H1 (cell line): ENCODE results near the gene IL18R1. TPM values are rescaled to one million over a fixed set of nuclear protein-coding genes. Genes with fewer than 3 reads are reported as not detected.

Experiments
- CTCF ChIA-PET: fragments of 300-600 bp; sonication (Branson Sonifier 250); formaldehyde crosslinking; loops from one replicate; lab custom pipeline; 2021; ENCODE audit not compliant: partially characterized antibody; lab: Charles Lee
- POLR2A ChIA-PET: fragments of 300-600 bp; sonication (Branson Sonifier 250); formaldehyde crosslinking; loops from one replicate; lab custom pipeline; 2021; ENCODE audit warnings: inconsistent platforms; ENCODE audit not compliant: partially characterized antibody; lab: Charles Lee
- DNase-seq, 2 experiments: peaks; one replicate each; pipeline versions ENCODE4 v3.0.0 to v3.0.0-alpha.2; 2010 to 2022; ENCODE audit warnings: low spot score in 2 of 2, low read depth in 1 of 2, mixed read lengths in 1 of 2
- FAIRE-seq: peaks from 2 replicates; lab custom pipeline; 2011; peaks lifted over from hg19 to GRCh38; lab: Jason Lieb, UNC
- H2AFZ ChIP-seq: 2 replicates; pipeline ENCODE4 v1.8.1; 2012; ENCODE audit warnings: low read length, inconsistent platforms
- H2AK5ac ChIP-seq: 2 replicates; pipeline ENCODE4 v1.6.1; 2013; ENCODE audit warnings: low read depth, low read length
- H2BK120ac ChIP-seq: replicated peaks from 2 replicates; pipeline ENCODE3; 2013; ENCODE audit warnings: low read depth, low read length, inconsistent platforms
- H2BK12ac ChIP-seq: 2 replicates; pipeline ENCODE4 v1.6.1; 2013; ENCODE audit warnings: low read depth, low read length
- H2BK15ac ChIP-seq: 2 replicates; pipeline ENCODE4 v1.6.1; 2013; ENCODE audit warnings: low read length
- H2BK20ac ChIP-seq: 2 replicates; pipeline ENCODE4 v1.6.1; 2013; ENCODE audit warnings: low read length
- H2BK5ac ChIP-seq: 2 replicates; pipeline ENCODE4 v1.6.1; 2013; ENCODE audit warnings: low read depth, low read length
- H3K14ac ChIP-seq: 2 replicates; pipeline ENCODE4 v1.6.1; 2013; ENCODE audit warnings: inconsistent platforms; ENCODE audit not compliant: insufficient read length
- H3K18ac ChIP-seq: 2 replicates; pipeline ENCODE4 v1.6.1; 2013; ENCODE audit warnings: low read length; ENCODE audit errors: extremely low read depth
- H3K23ac ChIP-seq: 2 replicates; pipeline ENCODE4 v1.6.1; 2013; ENCODE audit warnings: inconsistent platforms; ENCODE audit not compliant: insufficient read length
- H3K23me2 ChIP-seq: 2 replicates; pipeline ENCODE4 v1.6.1; 2013; ENCODE audit warnings: low read depth, low read length
- H3K27ac ChIP-seq: 2 replicates; pipeline ENCODE4 v1.6.1; 2011; ENCODE audit warnings: low read depth, low read length, inconsistent platforms
- H3K27me3 ChIP-seq, 4 experiments: replicated peaks in 1 of 4; 1 replicate in 1 of 4; 2 replicates in 3 of 4; pipeline versions ENCODE4 v1.6.1 to v1.8.1; 2011 to 2013; ENCODE audit warnings: low read length in 3 of 4, mild to moderate bottlenecking in 3 of 4, inconsistent platforms in 2 of 4, mixed read lengths in 2 of 4, moderate library complexity in 1 of 4; ENCODE audit not compliant: control insufficient read depth in 3 of 4, insufficient read depth in 3 of 4; ENCODE audit errors: extremely low read depth in 1 of 4
- H3K36me3 ChIP-seq, 4 experiments: 2 replicates each; pipeline versions ENCODE4 v1.6.1 to v1.8.1; 2011 to 2013; ENCODE audit warnings: mild to moderate bottlenecking in 4 of 4, low read length in 3 of 4, moderate library complexity in 2 of 4, control low read depth in 1 of 4, inconsistent platforms in 1 of 4; ENCODE audit not compliant: insufficient read depth in 4 of 4, control insufficient read depth in 2 of 4
- H3K4ac ChIP-seq: replicated peaks from 2 replicates; pipeline ENCODE3; 2013; ENCODE audit warnings: low read length, low read depth, mixed read lengths, inconsistent platforms; ENCODE audit not compliant: insufficient read length
- H3K4me1 ChIP-seq, 4 experiments: replicated peaks in 1 of 4; 1 replicate in 1 of 4; 2 replicates in 3 of 4; pipeline versions ENCODE4 v1.6.1 to v1.8.1; 2011 to 2013; ENCODE audit warnings: low read length in 3 of 4, inconsistent platforms in 2 of 4, mixed read lengths in 1 of 4; ENCODE audit not compliant: insufficient read depth in 4 of 4, control insufficient read depth in 3 of 4
- H3K4me2 ChIP-seq, 2 experiments: 2 replicates each; pipeline versions ENCODE4 v1.6.1 to v1.8.1; 2011 to 2013; ENCODE audit warnings: low read depth in 2 of 2, low read length in 2 of 2, control low read depth in 1 of 2, inconsistent platforms in 1 of 2, mild to moderate bottlenecking in 1 of 2; ENCODE audit not compliant: insufficient read depth in 1 of 2
- H3K4me3 ChIP-seq, 4 experiments: fragments of 200-600, 300-600 bp in 1 of 4; sonication (generic), shearing (Covaris generic), sonication (Bioruptor Twin) in 1 of 4; 2 replicates each; pipeline versions ENCODE4 v1.5.1 to v1.8.1; 2011 to 2016; ENCODE audit warnings: low read length in 4 of 4, low read depth in 3 of 4, control low read depth in 2 of 4, inconsistent platforms in 2 of 4, mild to moderate bottlenecking in 2 of 4, mixed read lengths in 1 of 4, moderate library complexity in 1 of 4; ENCODE audit not compliant: insufficient read depth in 2 of 4; ENCODE audit errors: extremely low read depth in 1 of 4
- H3K56ac ChIP-seq: replicated peaks from 2 replicates; pipeline ENCODE3; 2013; ENCODE audit warnings: low read depth, mild to moderate bottlenecking, mixed read lengths, low read length, inconsistent platforms; ENCODE audit not compliant: insufficient read length
- H3K79me1 ChIP-seq: 2 replicates; pipeline ENCODE4 v1.6.1; 2013; ENCODE audit warnings: low read depth, low read length, control low read depth
- H3K79me2 ChIP-seq, 2 experiments: 2 replicates each; pipeline versions ENCODE4 v1.6.1 to v1.8.1; 2012 to 2013; ENCODE audit warnings: low read length in 2 of 2, mild to moderate bottlenecking in 2 of 2, inconsistent platforms in 1 of 2; ENCODE audit not compliant: insufficient read depth in 2 of 2, control insufficient read depth in 1 of 2
- H3K9ac ChIP-seq, 4 experiments: replicated peaks in 1 of 4; 1 replicate in 1 of 4; 2 replicates in 3 of 4; pipeline versions ENCODE4 v1.6.1 to v1.8.1; 2011 to 2013; ENCODE audit warnings: low read depth in 3 of 4, low read length in 3 of 4, control low read depth in 2 of 4, mild to moderate bottlenecking in 2 of 4, moderate library complexity in 2 of 4, inconsistent platforms in 1 of 4; ENCODE audit errors: extremely low read depth in 1 of 4
- H3K9me3 ChIP-seq, 2 experiments: 2 replicates each; pipeline versions ENCODE4 v1.6.1 to v1.8.1; 2012 to 2013; ENCODE audit warnings: mild to moderate bottlenecking in 2 of 2, moderate library complexity in 2 of 2, control low read depth in 1 of 2, inconsistent platforms in 1 of 2, low read depth in 1 of 2, low read length in 1 of 2, mixed read lengths in 1 of 2; ENCODE audit not compliant: insufficient read depth in 2 of 2
- H4K20me1 ChIP-seq, 2 experiments: replicated peaks in 1 of 2; 2 replicates each; pipeline versions ENCODE3 to v1.8.1; 2011 to 2013; ENCODE audit warnings: inconsistent platforms in 2 of 2, low read length in 2 of 2, mild to moderate bottlenecking in 1 of 2; ENCODE audit not compliant: insufficient read depth in 2 of 2, control insufficient read depth in 1 of 2
- H4K5ac ChIP-seq: 2 replicates; pipeline ENCODE4 v1.6.1; 2013; ENCODE audit warnings: low read length, low read depth, mixed read lengths, inconsistent platforms; ENCODE audit not compliant: insufficient read length
- H4K8ac ChIP-seq: 2 replicates; pipeline ENCODE4 v1.8.0; 2013; ENCODE audit warnings: mild to moderate bottlenecking, moderate library complexity, low read length, inconsistent platforms; ENCODE audit not compliant: insufficient read depth; ENCODE audit errors: extremely low read depth
- H4K91ac ChIP-seq: replicated peaks from 2 replicates; pipeline ENCODE3; 2013; ENCODE audit warnings: low read length, mixed read lengths, inconsistent platforms; ENCODE audit not compliant: insufficient read length
- GTF2F1 ChIP-seq: IDR thresholded peaks from 2 replicates; pipeline ENCODE4 v1.6.1; 2012; ENCODE audit warnings: low read depth, low read length, improper control_type of control experiment, borderline replicate concordance
- HDAC2 ChIP-seq, 2 experiments: fragments of 300-600 bp in 1 of 2; sonication (generic) in 1 of 2; IDR thresholded peaks; 2 replicates each; pipeline ENCODE4 v1.6.1; 2011 to 2012; ENCODE audit warnings: low read depth in 2 of 2, low read length in 2 of 2, mild to moderate bottlenecking in 2 of 2, moderate library complexity in 2 of 2, borderline replicate concordance in 1 of 2, inconsistent platforms in 1 of 2
- NRF1 ChIP-seq: IDR thresholded peaks from 2 replicates; pipeline ENCODE4 v1.6.1; 2011; ENCODE audit warnings: mild to moderate bottlenecking, low read depth, low read length, improper control_type of control experiment
- RAD21 ChIP-seq, 2 experiments: IDR thresholded peaks in 1 of 2; conservative IDR thresholded peaks in 1 of 2; 2 replicates each; pipeline ENCODE4 v1.6.1; 2011; ENCODE audit warnings: low read depth in 2 of 2, low read length in 2 of 2, improper control_type of control experiment in 1 of 2, inconsistent platforms in 1 of 2, mild to moderate bottlenecking in 1 of 2, moderate library complexity in 1 of 2
- SIX5 ChIP-seq: IDR thresholded peaks from 2 replicates; pipeline ENCODE4 v1.6.1; 2011; ENCODE audit warnings: mild to moderate bottlenecking, low read depth, low read length
- WGBS, 2 experiments: shearing (Covaris generic) in 1 of 2; methylation state at CpG; one replicate each; pipeline versions ENCODE4 v1.1.6 to v1.1.7; 2013 to 2015; ENCODE audit warnings: low lambda C conversion rate in 2 of 2, mixed read lengths in 2 of 2, inconsistent platforms in 1 of 2, low coverage in 1 of 2, missing lambda C conversion rate in 1 of 2; ENCODE audit not compliant: insufficient replicate concordance in 2 of 2, insufficient coverage in 1 of 2, insufficient read length in 1 of 2; ENCODE audit errors: extremely low coverage in 1 of 2, missing lambda C conversion rate in 1 of 2; 5-methylcytosine and 5-hydroxymethylcytosine counted together
- polyA plus RNA-seq, 7 experiments: library from polyadenylated mRNA; depleted of rRNA in 3 of 7; stranded (reverse) in 5 of 7; unstranded in 2 of 7; fragments of >200 nt in 5 of 7; fragments of 200-250 nt in 2 of 7; gene quantifications; 1 replicate in 5 of 7; 2 replicates in 1 of 7; 4 replicates in 1 of 7; pipeline versions ENCODE4 v1.2.1 to v1.2.3, GENCODE V29; 2011 to 2013; ENCODE audit warnings: missing spikeins in 2 of 7, mixed read lengths in 2 of 7
- total RNA-seq: library from RNA; stranded (reverse); fragmentation: NEBNext Ultra II Directional; extraction: Animal tissue kit (Norgen Biotek cat#: 25700); gene quantifications from 2 replicates; pipeline ENCODE4 v1.2.1, GENCODE V29; 2021

IL18R1 gene
- total and polyA plus RNA-seq, 2 of the 8 experiments (the other 6 are each of a cell fraction or from before 2014, with no cell fraction given): 0.54 TPM; not detected in 1

- CTCF ChIA-PET: no interaction called here
Measured at GRCh38 chr2:102346381-102347130, 9.0 kb upstream of the IL18R1 start.

More at GRCh38 chr2:102346381-102347130, 9.0 kb upstream of the IL18R1 start:
- Histone ChIP-seq H3K79me2 (no peaks in the 10 kb centered on the region), H4K91ac (no peak overlapping the region), H3K4ac (no peak overlapping the region), H3K23me2 (no peaks in the 10 kb centered on the region; the same call in 1 of the 2 replicates), H3K23ac (no peak overlapping the region), H3K9ac (no peak overlapping the region), H2AK5ac (no peak overlapping the region), H3K18ac (no peak overlapping the region), H3K4me3 (no peak overlapping the region), H3K4me1 (no peaks in the 10 kb centered on the region), H2BK12ac (no peak overlapping the region), H2AFZ (no peak overlapping the region), H3K14ac (no peak overlapping the region), H4K8ac (no peak overlapping the region), H4K5ac (no peak overlapping the region), H2BK5ac (no peak overlapping the region), H3K79me1 (no peaks in the 10 kb centered on the region), H3K9me3 (no peaks in the 10 kb centered on the region), H3K4me2 (no peak overlapping the region), H2BK20ac (no peak overlapping the region), H3K27ac (no peak overlapping the region), H3K27me3 (no peaks in the 10 kb centered on the region), H2BK15ac (no peak overlapping the region), H3K56ac (no peak overlapping the region), H3K36me3 (no peaks in the 10 kb centered on the region), H2BK120ac (no peak overlapping the region), H4K20me1 (no peaks in the 10 kb centered on the region)
- DNase-seq (no peak), FAIRE-seq (no peak)
- TF ChIP-seq HDAC2 (IDR thresholded peaks at IDR 0.05; ENCODE audit: borderline replicate concordance in 1 of 2, low read depth in 2 of 2, low read length in 2 of 2) (no peak), RAD21 (IDR thresholded peaks at IDR 0.05 in 1 of 2, conservative IDR thresholded peaks at IDR 0.05 in 1 of 2; ENCODE audit: low read depth in 2 of 2, low read length in 2 of 2) (no peak), GTF2F1 (no peak), SIX5 (no peak), NRF1 (no peak)
- POLR2A ChIA-PET: no interaction called here
- 91% methylated on average over 7 of the region's 7 CpGs; no CpG with 5 or more reads in 1 of the 2 experiments for WGBS, 2 experiments
